Mesendoderm (in vitro differentiated cells): Measurements from ENCODE around the gene NEDD4.
"Not testable (repeated sequence)": the region's sequence is repeated elsewhere in the genome, so short reads cannot be mapped to it uniquely, and the experiment has no call there.

Experiments used
- DNase-seq: peaks from one replicate; pipeline ENCODE4 v3.0.0; 2013
- H2AK5ac ChIP-seq: 2 replicates; pipeline ENCODE4 v1.6.1; 2013; ENCODE audit warnings: low read length, inconsistent platforms
- H2BK120ac ChIP-seq: 2 replicates; pipeline ENCODE4 v1.6.1; 2013; ENCODE audit warnings: low read depth, mild to moderate bottlenecking, low read length, moderate library complexity, mixed read lengths
- H2BK15ac ChIP-seq: replicated peaks from 2 replicates; pipeline ENCODE4 v1.6.1; 2013; ENCODE audit warnings: low read depth, mild to moderate bottlenecking, moderate library complexity
- H2BK5ac ChIP-seq: 2 replicates; pipeline ENCODE4 v1.6.1; 2013; ENCODE audit warnings: low read length, inconsistent platforms
- H3K18ac ChIP-seq: 2 replicates; pipeline ENCODE4 v1.6.1; 2013; ENCODE audit warnings: mild to moderate bottlenecking, low read length, mixed read lengths
- H3K23ac ChIP-seq: one replicate; pipeline ENCODE4 v1.6.1; 2013; ENCODE audit warnings: low read length
- H3K27ac ChIP-seq: 2 replicates; pipeline ENCODE4 v1.5.1; 2013; ENCODE audit warnings: low read depth, mild to moderate bottlenecking, inconsistent platforms, low read length, moderate library complexity
- H3K27me3 ChIP-seq: 2 replicates; pipeline ENCODE4 v1.6.1; 2013; ENCODE audit warnings: low read length, control low read depth, mild to moderate bottlenecking, inconsistent platforms; ENCODE audit not compliant: insufficient read depth, poor library complexity
- H3K36me3 ChIP-seq: 2 replicates; pipeline ENCODE4 v1.6.1; 2013; ENCODE audit warnings: low read length, inconsistent platforms; ENCODE audit not compliant: control insufficient read depth, insufficient read depth
- H3K4ac ChIP-seq: one replicate; pipeline ENCODE4 v1.6.1; 2013; ENCODE audit warnings: low read depth, mild to moderate bottlenecking, low read length, moderate library complexity
- H3K4me1 ChIP-seq: 2 replicates; pipeline ENCODE4 v1.6.1; 2013; ENCODE audit warnings: low read depth, low read length, inconsistent platforms; ENCODE audit not compliant: control insufficient read depth
- H3K4me2 ChIP-seq: 2 replicates; pipeline ENCODE4 v1.6.1; 2013; ENCODE audit warnings: low read length
- H3K4me3 ChIP-seq: 2 replicates; pipeline ENCODE4 v1.5.1; 2013; ENCODE audit warnings: mild to moderate bottlenecking, low read length
- H3K56ac ChIP-seq: one replicate; pipeline ENCODE4 v1.6.1; 2013; ENCODE audit warnings: low read length
- H3K79me1 ChIP-seq: 2 replicates; pipeline ENCODE4 v1.6.1; 2013; ENCODE audit warnings: low read length, inconsistent platforms
- H3K79me2 ChIP-seq: 2 replicates; pipeline ENCODE4 v1.6.1; 2013; ENCODE audit warnings: mild to moderate bottlenecking, low read length; ENCODE audit not compliant: control insufficient read depth, insufficient read depth
- H3K9ac ChIP-seq: 2 replicates; pipeline ENCODE4 v1.6.1; 2013; ENCODE audit warnings: low read length, inconsistent platforms
- H4K5ac ChIP-seq: one replicate; pipeline ENCODE4 v1.6.1; 2013; ENCODE audit warnings: low read length
- H4K8ac ChIP-seq: one replicate; pipeline ENCODE4 v1.6.1; 2013; ENCODE audit warnings: low read depth, mild to moderate bottlenecking, control low read depth, low read length, moderate library complexity
- WGBS: extraction: QIAGEN DNeasy Blood & Tissue Kit; methylation state at CpG from one replicate; pipeline ENCODE4 v1.1.7; 2013; ENCODE audit warnings: low lambda C conversion rate, missing lambda C conversion rate; ENCODE audit not compliant: insufficient coverage; ENCODE audit errors: extremely low coverage; 5-methylcytosine and 5-hydroxymethylcytosine counted together

NEDD4 gene

GRCh38 chr15:56031402-56031801 lies 38.0 kb upstream of the NEDD4 start:
- Histone ChIP-seq H4K8ac (no peak overlapping the region), H3K23ac (no peak overlapping the region), H3K79me2 (no peaks in the 10 kb centered on the region), H2BK5ac (no peak overlapping the region), H3K4me2 (no peak overlapping the region), H3K79me1 (no peaks in the 10 kb centered on the region), H4K5ac (no peak overlapping the region), H3K4ac (no peak overlapping the region), H2BK120ac (no peak overlapping the region), H3K36me3 (no peaks in the 10 kb centered on the region), H3K56ac (no peak overlapping the region), H3K9ac (no peak overlapping the region), H3K4me1 (no peaks in the 10 kb centered on the region), H3K4me3 (no peak overlapping the region), H2AK5ac (no peak overlapping the region), H3K18ac (no peak overlapping the region), H2BK15ac (no peak overlapping the region), H3K27me3 (no peaks in the 10 kb centered on the region), H3K27ac (no peak overlapping the region)
- WGBS: no CpG with 5 or more reads among the region's 4 CpGs
- DNase-seq: no peak

DNA sequence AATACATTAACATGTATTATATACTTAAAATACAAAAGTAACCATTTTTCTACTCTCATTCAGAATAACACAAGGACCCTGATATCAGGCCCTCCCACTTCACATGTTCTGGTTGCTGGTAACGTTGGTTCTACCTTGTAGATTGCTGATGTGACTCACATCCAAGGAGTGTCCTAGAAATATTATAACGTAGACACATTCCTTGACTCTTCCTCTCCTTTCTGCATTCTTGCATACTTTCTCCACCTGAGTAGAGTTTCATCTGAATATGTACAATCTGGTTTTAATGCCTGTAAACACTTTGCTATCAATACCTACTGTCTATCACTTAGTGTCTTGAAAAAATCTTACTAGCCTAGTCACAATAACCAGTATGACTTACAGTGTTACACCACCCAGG lies 35.0 kb upstream of the NEDD4 start:
- no peak overlapping the region for H3K56ac ChIP-seq
- WGBS: no CpG with 5 or more reads among the region's 2 CpGs

DNA sequence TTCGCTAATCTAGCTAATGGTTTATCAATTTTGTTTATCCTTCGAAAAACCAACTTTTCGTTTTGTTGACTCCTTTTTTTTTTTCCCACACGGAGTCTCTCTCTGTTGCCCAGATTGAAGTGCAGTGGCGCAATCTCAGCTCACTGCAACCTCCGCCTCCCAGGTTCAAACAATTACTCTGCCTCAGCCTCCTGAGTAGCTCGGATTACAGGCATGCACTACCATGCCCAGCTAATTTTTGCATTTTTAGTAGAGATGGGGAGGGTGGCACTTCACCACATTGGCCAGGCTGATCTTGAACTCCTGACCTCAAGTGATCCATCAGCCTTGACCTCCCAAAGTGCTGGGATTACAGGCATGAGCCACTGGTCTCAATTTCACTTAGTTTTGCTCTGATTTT lies 29.7 kb upstream of the NEDD4 start:
- H2AK5ac ChIP-seq, H3K9ac ChIP-seq, H2BK5ac ChIP-seq, H3K27me3 ChIP-seq, H3K18ac ChIP-seq, H4K5ac ChIP-seq, DNase-seq, H3K27ac ChIP-seq, H3K23ac ChIP-seq, H2BK120ac ChIP-seq, H3K79me1 ChIP-seq, H3K79me2 ChIP-seq, H3K4me3 ChIP-seq, H3K56ac ChIP-seq, H2BK15ac ChIP-seq, H3K36me3 ChIP-seq, H3K4ac ChIP-seq, H3K4me2 ChIP-seq, H3K4me1 ChIP-seq, H4K8ac ChIP-seq: not testable (repeated sequence)
- WGBS: no CpG with 5 or more reads among the region's 7 CpGs

More for the DNA sequence above, 35.0 kb upstream of the NEDD4 start:
- H3K4me2 ChIP-seq: no peak overlapping the region
- H2BK120ac ChIP-seq: no peak overlapping the region
- no peak overlapping the region for H3K9ac ChIP-seq
- no peak overlapping the region for H3K4me3 ChIP-seq
- H4K8ac ChIP-seq: no peak overlapping the region
- H3K4me1 ChIP-seq: no peaks in the 10 kb centered on the region
- H2AK5ac ChIP-seq: no peak overlapping the region
- H3K4ac ChIP-seq: no peak overlapping the region
- no peak overlapping the region for H3K23ac ChIP-seq
- no peak for DNase-seq
- no peak overlapping the region for H2BK15ac ChIP-seq
- no peaks in the 10 kb centered on the region for H3K79me2 ChIP-seq
- no peak overlapping the region for H3K18ac ChIP-seq
- H4K5ac ChIP-seq: no peak overlapping the region
- no peaks in the 10 kb centered on the region for H3K36me3 ChIP-seq
- no peaks in the 10 kb centered on the region for H3K79me1 ChIP-seq
- no peak overlapping the region for H2BK5ac ChIP-seq
- no peak overlapping the region for H3K27ac ChIP-seq
- no peaks in the 10 kb centered on the region for H3K27me3 ChIP-seq

DNA sequence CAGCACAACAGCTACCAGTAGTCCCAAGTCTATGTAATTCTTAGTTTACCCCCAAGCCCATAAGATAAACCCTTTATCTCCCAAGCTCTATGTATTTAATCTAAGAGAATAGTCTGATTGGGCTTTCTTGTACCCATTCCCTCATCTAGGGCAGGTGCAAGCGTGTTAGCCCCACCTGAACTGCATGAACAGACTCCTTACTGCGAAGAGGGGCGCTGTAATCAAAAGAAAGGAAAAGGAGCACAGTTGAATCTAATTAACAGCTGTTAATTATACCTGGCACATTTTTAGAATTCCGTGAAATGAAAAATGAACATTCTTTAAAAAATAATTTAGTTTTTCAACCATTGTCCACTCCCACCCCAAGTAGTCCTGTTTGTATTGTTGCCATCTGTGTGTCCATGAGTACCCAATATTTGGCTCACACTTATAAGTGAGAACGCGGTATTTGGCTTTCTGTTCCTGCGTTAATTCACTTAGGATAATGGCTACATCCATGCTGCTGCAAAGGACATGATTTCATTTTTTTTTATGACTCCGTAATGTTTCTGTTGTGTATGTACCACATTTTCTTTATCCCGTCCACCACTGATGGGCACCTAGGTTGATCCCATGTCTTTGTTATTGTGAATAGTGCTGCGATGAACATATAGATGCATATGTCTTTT lies 26.5 kb upstream of the NEDD4 start:
- H2BK120ac ChIP-seq: no peak overlapping the region
- no CpG with 5 or more reads among the region's 10 CpGs for WGBS
- no peak overlapping the region for H3K4me3 ChIP-seq
- H3K23ac ChIP-seq: no peak overlapping the region
- no peak for DNase-seq
- H2BK5ac ChIP-seq: no peak overlapping the region
- no peak overlapping the region for H3K4me2 ChIP-seq
- no peaks in the 10 kb centered on the region for H3K79me1 ChIP-seq
- no peak overlapping the region for H3K56ac ChIP-seq
- no peaks in the 10 kb centered on the region for H3K4me1 ChIP-seq
- no peak overlapping the region for H2AK5ac ChIP-seq
- H4K5ac ChIP-seq: no peak overlapping the region
- H3K4ac ChIP-seq: no peak overlapping the region
- no peak overlapping the region for H4K8ac ChIP-seq
- no peak overlapping the region for H3K27ac ChIP-seq
- H3K36me3 ChIP-seq: no peaks in the 10 kb centered on the region
- no peak overlapping the region for H2BK15ac ChIP-seq
- H3K9ac ChIP-seq: no peak overlapping the region
- no peaks in the 10 kb centered on the region for H3K27me3 ChIP-seq
- H3K18ac ChIP-seq: no peak overlapping the region
- H3K79me2 ChIP-seq: no peaks in the 10 kb centered on the region

GRCh38 chr15:56019060-56019793 lies 25.8 kb upstream of the NEDD4 start:
- Histone ChIP-seq H3K36me3 (no peaks in the 10 kb centered on the region), H3K4me2 (no peak overlapping the region), H3K4ac (no peak overlapping the region), H3K9ac (no peak overlapping the region), H4K8ac (no peak overlapping the region), H3K79me2 (no peaks in the 10 kb centered on the region), H3K79me1 (no peaks in the 10 kb centered on the region), H3K56ac (no peak overlapping the region), H3K27me3 (no peaks in the 10 kb centered on the region), H3K4me1 (no peaks in the 10 kb centered on the region), H3K27ac (no peak overlapping the region), H2BK5ac (no peak overlapping the region), H3K4me3 (no peak overlapping the region), H2AK5ac (no peak overlapping the region), H4K5ac (no peak overlapping the region), H2BK15ac (no peak overlapping the region), H3K18ac (no peak overlapping the region), H2BK120ac (no peak overlapping the region), H3K23ac (no peak overlapping the region)
- no peak for DNase-seq
- WGBS: no CpG with 5 or more reads among the region's 11 CpGs
